Type B pancreatic cell (in vitro differentiated cells): Measurements from ENCODE around the gene LANCL2. TPM values are rescaled to one million over a fixed set of nuclear protein-coding genes. Genes with fewer than 3 reads are reported as not detected.

Experiments used
- DNase-seq: peaks from one replicate; pipeline ENCODE4 v3.0.0; 2021; ENCODE audit warnings: mixed read lengths; ENCODE audit not compliant: unreplicated experiment; ENCODE audit errors: extremely low spot score
- H3K27ac Mint-ChIP-seq: 2 replicates; pipeline ENCODE4 v1.8.0; 2021; ENCODE audit warnings: mild to moderate bottlenecking, mixed read lengths
- H3K27me3 Mint-ChIP-seq: 2 replicates; pipeline ENCODE4 v1.8.0; 2021; ENCODE audit warnings: mixed read lengths
- H3K36me3 Mint-ChIP-seq: 2 replicates; pipeline ENCODE4 v1.8.0; 2021; ENCODE audit warnings: mixed read lengths
- H3K4me1 Mint-ChIP-seq: one replicate; pipeline ENCODE4 v1.8.0; 2021; ENCODE audit warnings: mixed read lengths; ENCODE audit not compliant: unreplicated experiment
- H3K4me3 Mint-ChIP-seq: 2 replicates; pipeline ENCODE4 v1.8.0; 2021; ENCODE audit warnings: mild to moderate bottlenecking, mixed read lengths
- H3K9me3 Mint-ChIP-seq: 2 replicates; pipeline ENCODE4 v1.8.0; 2021; ENCODE audit warnings: mixed read lengths
- total RNA-seq: library from RNA; stranded (reverse); gene quantifications from 2 replicates; pipeline ENCODE4 v1.2.1, GENCODE V29; 2021; ENCODE audit warnings: low replicate concordance
- TF ChIP-seq, protein P1 (sequence below): fragments of 200-600 bp; sonication (generic); conservative IDR thresholded peaks from 2 replicates; pipeline ENCODE4 v1.5.0; 2021; ENCODE audit warnings: antibody characterized with exemption, mild to moderate bottlenecking

LANCL2 gene
- total RNA-seq, 1 donor from 2014 or later, result 14.2 TPM

DNA sequence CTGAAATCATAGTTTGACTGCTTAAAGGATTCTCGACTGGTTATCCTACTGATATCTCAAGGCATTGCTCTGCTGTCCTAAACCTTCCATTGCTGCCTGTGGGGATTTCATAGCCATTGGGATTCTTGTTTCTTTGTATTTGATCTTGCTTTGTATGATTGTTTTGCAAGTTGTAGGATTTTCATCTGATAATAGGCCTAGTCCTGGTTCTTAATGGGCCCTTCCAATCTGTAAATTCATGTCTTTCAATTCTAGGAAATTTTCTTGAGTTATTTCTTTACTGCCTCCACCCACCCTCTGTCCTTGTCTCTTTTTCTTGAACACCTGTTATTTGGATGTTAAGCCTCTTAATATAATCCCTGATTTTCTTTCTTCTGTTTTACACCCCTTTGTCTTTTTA is 72.2 kb downstream of the LANCL2 start:
- H3K27me3 Mint-ChIP-seq, result no peaks in the 10 kb centered on the region
- no peaks in the 10 kb centered on the region for H3K36me3 Mint-ChIP-seq
- no peak overlapping the region for H3K4me3 Mint-ChIP-seq
- H3K27ac Mint-ChIP-seq, result no peak overlapping the region
- H3K9me3 Mint-ChIP-seq, result no peaks in the 10 kb centered on the region
- DNase-seq, result no peak
- H3K4me1 Mint-ChIP-seq, result peaks cover 14% of the 10 kb centered on the region
- TF ChIP-seq, protein P1, sequence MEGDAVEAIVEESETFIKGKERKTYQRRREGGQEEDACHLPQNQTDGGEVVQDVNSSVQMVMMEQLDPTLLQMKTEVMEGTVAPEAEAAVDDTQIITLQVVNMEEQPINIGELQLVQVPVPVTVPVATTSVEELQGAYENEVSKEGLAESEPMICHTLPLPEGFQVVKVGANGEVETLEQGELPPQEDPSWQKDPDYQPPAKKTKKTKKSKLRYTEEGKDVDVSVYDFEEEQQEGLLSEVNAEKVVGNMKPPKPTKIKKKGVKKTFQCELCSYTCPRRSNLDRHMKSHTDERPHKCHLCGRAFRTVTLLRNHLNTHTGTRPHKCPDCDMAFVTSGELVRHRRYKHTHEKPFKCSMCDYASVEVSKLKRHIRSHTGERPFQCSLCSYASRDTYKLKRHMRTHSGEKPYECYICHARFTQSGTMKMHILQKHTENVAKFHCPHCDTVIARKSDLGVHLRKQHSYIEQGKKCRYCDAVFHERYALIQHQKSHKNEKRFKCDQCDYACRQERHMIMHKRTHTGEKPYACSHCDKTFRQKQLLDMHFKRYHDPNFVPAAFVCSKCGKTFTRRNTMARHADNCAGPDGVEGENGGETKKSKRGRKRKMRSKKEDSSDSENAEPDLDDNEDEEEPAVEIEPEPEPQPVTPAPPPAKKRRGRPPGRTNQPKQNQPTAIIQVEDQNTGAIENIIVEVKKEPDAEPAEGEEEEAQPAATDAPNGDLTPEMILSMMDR, result no peak

DNA sequence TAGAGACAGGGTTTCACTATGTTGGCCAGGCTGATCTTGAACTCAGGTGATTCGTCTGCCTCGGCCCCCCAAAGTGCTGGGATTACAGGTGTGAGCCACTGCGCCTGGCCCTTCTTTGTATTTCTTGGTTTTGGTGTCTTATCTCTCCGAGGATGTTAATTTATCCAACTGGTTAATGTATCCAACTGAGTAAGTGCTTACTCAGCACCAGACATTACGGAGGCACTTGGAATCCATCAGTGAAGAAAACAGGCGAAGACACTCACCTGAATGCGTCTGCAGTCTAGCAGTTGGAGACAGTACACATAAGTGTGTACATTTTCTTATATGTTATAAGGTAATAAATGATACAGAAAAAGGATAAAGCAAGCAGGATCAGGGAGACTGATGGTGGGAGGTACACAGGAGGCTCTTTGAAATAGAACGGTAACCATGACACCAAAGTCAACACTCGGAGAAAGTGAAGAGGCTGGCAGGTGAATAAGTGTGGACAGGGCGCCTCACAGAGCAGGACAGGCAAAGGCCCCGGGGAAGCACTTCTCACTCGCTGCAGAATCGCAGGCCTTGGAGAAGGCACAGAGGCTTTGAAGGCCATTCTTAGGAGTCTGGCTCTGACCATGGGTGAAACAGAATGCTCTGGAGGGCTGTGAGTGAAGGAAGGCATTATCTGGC is 73.1 kb downstream of the LANCL2 start:
- Mint-ChIP-seq H3K27me3 (no peaks in the 10 kb centered on the region), H3K4me1 (peaks cover 14% of the 10 kb centered on the region), H3K9me3 (no peaks in the 10 kb centered on the region), H3K4me3 (no peak overlapping the region), H3K36me3 (no peaks in the 10 kb centered on the region), H3K27ac (no peak overlapping the region)
- no peak for DNase-seq
- TF ChIP-seq, protein P1, result no peak

DNA sequence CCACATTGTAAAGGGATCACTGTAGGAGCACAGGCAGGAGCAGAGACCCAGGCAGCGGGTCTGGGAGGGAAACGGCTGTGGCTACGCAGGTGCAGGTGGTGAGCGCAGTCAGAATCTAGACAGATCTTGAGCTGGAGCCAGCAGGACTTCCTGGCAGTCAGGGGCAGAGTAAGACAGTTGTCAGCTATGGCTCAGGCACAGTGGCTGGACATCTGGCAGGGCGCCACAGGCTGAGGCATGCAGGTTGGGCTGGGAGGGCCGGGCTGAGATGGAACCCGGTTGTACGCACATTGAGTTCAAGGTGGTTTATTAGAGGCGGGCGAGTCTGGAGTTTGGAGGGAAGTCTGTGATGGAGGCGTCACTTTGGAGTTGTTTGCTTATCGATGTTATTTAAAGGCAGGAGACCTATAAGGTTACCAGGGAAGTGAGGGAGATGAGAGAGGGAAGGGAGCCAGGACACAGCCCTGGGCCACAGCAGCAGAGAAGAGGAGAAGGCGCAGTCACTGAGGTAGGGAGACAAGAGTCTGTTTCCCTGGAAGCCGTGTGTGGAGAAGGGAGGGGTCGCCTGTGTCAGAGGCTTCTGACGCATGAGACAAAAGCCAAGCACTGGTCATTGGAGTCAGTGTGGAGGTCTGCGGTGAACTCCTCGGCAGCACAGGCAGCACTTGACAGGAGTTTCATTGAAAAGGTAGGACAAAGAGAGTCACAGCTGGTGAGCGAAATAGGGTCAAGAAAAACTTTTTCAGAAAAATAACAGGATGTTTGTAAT is 73.8 kb downstream of the LANCL2 start:
- Mint-ChIP-seq H3K27ac (no peak overlapping the region), H3K4me1 (peaks cover 14% of the 10 kb centered on the region), H3K36me3 (no peaks in the 10 kb centered on the region), H3K27me3 (no peaks in the 10 kb centered on the region), H3K4me3 (no peak overlapping the region), H3K9me3 (no peaks in the 10 kb centered on the region)
- TF ChIP-seq, protein P1, result no peak
- DNase-seq, result no peak

DNA sequence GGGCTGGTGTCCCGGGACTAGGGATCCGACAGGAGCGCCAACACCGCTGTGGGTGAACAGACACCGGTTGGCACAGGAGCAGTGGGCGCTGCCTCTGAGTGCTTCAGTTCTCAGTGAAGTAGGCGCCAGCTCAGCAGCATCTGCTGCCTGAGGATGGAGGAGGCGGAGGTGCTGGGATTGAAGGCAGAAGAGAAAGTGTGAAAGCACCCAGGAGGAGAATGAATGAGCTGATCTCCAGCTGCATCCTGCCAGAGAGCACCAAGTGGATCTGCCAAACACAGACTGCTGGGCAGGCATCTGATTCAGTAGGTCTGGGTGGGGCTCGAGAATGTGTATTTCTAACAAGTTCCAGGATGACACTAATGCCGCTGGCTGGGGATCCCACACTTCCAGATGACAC is 74.5 kb downstream of the LANCL2 start:
- Mint-ChIP-seq H3K9me3 (no peaks in the 10 kb centered on the region), H3K4me3 (no peak overlapping the region), H3K27ac (no peak overlapping the region), H3K27me3 (no peaks in the 10 kb centered on the region), H3K36me3 (no peaks in the 10 kb centered on the region), H3K4me1 (peaks cover 14% of the 10 kb centered on the region)
- TF ChIP-seq, protein P1, result no peak
- DNase-seq, result no peak

DNA sequence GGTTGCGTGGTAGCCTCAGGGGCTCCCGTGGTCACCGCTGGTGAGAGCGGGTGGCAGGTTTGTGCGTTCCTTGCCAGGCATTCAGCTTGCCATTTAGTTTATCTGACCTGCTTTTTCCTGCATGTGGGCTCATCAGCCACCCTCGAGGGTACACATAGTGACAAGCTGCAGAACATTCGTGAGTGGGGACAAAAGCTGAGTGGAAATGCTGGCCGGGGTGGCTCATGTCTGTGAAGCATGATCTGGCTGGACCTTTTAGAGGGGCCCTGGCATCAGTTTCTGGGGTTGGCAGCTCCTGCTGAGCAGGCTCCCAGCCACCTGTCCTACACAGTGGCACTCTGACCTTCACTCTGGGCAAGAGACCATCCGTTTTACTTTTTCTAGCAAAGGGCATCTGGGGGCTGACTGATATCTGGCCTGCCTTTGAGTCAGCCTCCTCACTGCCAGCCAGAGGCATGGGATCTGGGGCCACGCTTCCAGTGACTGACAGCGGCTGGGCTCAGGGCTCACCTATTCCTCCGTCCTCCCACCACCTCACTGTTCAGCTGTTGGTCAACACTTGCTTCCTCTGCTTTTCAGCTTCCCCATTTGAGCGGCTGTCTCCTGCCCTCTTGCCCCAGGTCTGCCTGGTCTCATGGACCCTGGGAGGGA is 75.0 kb downstream of the LANCL2 start:
- Mint-ChIP-seq H3K9me3 (no peaks in the 10 kb centered on the region), H3K4me1 (peaks cover 14% of the 10 kb centered on the region), H3K36me3 (no peaks in the 10 kb centered on the region), H3K27me3 (no peaks in the 10 kb centered on the region), H3K27ac (no peak overlapping the region), H3K4me3 (no peak overlapping the region)
- DNase-seq, result no peak
- TF ChIP-seq, protein P1, result no peak
